Measurements from ENCODE around the gene AMIGO2. TPM values are rescaled to one million over a fixed set of nuclear protein-coding genes. Genes with fewer than 3 reads are reported as not detected.
A peak's percentile ranks its signal among the peaks of the same experiment; 100 is the strongest.
"Not testable (repeated sequence)": the region's sequence is repeated elsewhere in the genome, so short reads cannot be mapped to it uniquely, and the experiment has no call there.

Gene AMIGO2
- 1 to 10 TPM; 4.5 to 5.1 TPM for total RNA-seq
- long read RNA-seq, transcript AMIGO2-201 (2 exons, 3,763 nt), result major isoform, 5 of 6 reads
- long read RNA-seq, partial matches to known transcripts, result 0 of 6 reads
- long read RNA-seq, other reads (novel, unspliced or antisense), result 0 of 6 reads

DNA sequence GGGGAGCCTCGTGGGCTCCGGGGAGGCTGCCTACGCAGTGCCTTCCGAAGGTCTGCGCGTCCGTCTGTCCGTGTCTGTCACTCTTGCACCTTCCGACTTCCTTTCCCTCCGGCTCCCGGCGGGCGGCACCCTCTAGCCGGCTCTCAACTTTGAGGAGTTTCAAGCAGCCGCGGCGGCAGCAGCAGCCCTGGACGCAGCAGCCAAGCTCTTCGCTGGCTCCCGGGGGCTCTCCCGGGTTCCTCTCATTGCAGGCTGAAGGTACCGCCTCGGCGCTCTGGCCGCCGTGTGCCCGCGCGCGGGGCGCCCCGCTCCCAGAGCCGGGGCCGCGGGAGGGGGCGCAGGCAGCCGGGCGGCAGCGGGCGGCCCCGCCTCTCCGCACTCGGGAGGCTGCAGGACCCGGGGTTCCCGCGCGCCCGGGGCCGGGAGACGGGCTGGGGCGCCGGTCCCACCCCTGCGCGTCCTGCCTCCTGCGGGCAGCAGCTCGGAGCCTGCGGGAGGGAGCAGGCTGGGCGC is at the start of gene AMIGO2, which contains the start of gene PCED1B:
AMIGO2 (minus strand) TSS at position 492 of the 513 bp plus-strand sequence. CDS start 957 bp downstream, outside the sequence.
PCED1B (plus strand) TSS at position 154 of the 513 bp plus-strand sequence. CDS start 155,443 bp downstream, outside the sequence.
- intact Hi-C loops (cut with DNase I), result loop anchor here in 1 of 2 donors (5.0 kb wide), 1 partner anchor 228 kb away; no protein-coding TSS in a partner anchor
- DNase-seq (peak; percentile 82), ATAC-seq (peak; percentile 70 to 79)

DNA sequence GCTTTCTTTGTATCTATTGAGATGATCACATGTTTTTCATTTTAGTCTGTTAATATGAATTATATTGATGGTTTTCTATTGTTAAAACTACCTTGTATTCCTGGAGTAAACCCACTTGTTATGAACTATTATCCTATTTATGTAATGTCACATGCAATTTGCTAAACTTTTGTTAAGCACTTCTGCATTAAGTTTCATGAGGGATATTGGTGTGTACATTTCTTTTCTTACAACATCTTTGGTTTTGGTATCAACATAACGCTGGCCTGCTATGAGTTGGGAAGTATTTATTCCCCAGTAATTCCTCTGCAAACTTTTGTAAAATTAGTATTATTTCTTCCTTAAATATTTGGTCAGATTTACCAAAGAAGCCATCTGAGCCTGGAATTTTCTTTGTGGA is 46.5 kb upstream of the AMIGO2 start:
- no peak for DNase-seq
- intact Hi-C loops (cut with DNase I), result no loop called here
- no peak for ATAC-seq

DNA sequence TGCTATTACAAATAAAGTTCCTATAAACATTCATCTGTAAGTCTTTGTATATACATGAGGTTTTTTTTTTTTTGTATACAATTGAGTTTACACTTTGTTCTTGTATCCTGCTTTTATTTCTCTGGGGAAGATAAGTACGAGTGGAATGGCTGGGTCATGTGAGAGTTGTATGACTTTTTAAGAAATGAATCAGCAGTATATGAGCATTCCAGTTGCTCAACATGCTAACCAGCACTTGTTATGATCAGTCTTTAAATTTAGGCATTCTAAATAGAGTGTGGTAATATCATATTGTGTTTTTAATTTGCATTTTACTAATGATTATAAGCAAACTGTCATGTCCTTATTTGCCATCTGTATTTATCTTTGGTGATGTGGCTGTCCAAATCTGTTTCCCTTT is 44.7 kb upstream of the AMIGO2 start:
- ATAC-seq (no peak), DNase-seq (no peak)
- intact Hi-C loops (cut with DNase I), result no loop called here

GRCh38 chr12:47123730-47124129 is 44.0 kb upstream of the AMIGO2 start:
- DNase-seq (no peak), ATAC-seq (no peak)
- intact Hi-C loops (cut with DNase I), result no loop called here

DNA sequence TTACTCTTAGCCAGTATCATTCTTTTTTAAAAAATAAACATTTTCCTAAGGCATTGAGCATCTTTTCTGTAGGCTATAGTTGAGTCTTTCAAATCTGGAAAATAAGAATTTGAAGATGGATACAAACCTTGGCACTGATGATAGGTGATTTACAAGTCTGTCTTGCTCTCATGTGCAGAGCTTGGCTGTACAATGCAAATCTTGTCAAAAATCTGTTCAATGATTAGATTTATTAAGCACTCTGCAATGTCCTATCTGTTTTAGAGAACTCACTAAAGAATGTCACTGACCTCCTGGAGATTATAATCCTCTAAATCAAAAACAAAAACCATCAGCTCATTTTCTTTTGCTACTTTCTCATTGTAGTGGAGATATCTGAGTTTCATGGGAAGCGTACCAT is 42.8 kb upstream of the AMIGO2 start:
- DNase-seq, result no peak
- no peak for ATAC-seq
- intact Hi-C loops (cut with DNase I), result no loop called here

GRCh38 chr12:47121146-47121545 is 41.4 kb upstream of the AMIGO2 start:
- intact Hi-C loops (cut with DNase I), result no loop called here
- DNase-seq (no peak), ATAC-seq (no peak)

DNA sequence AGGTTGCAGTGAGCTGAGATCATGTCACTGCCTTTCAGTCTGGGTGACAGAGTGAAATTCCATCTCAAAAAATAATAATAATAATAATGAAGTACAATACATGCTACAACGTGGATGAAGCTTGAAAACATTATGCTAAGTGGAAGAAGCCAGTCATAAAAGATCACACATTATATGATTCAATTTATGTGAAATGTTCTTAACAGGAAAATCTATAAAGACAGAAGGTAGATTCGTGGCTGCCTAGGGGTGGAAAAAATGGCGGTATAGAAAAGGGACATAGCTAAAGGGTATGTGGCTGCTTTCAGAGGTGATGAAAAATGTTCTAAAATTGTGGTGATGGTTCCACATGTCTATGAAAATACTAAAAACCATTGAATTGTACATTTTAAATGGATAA is 41.0 kb upstream of the AMIGO2 start:
- intact Hi-C loops (cut with DNase I), result no loop called here
- ATAC-seq (no peak), DNase-seq (no peak)

- intact Hi-C loops (cut with DNase I); ATAC-seq; DNase-seq: not testable (repeated sequence)
These were observed 37.5 kb upstream of the AMIGO2 start for GRCh38 chr12:47117305-47117704.

DNA sequence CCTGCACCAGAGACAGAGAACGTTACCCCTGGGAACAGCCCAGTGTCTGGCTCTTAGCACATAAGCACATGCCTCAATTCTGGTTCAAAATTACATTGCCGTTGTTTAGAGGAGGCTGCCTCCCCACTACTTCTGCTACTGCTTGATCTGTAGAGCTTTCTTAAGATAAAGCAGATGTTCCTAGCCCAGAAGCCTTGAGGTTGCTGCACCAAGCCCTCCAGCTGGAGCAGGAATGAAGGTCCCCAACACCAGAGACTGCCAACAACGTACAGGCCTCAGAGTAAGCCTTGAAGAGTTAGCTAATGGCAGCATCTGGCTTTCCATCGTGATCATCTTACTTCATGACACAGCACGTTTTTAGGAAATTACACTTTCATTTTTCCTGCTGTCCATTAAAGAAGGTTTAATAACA is 34.7 kb upstream of the AMIGO2 start:
- ATAC-seq (no peak), DNase-seq (no peak)
- intact Hi-C loops (cut with DNase I), result no loop called here

DNA sequence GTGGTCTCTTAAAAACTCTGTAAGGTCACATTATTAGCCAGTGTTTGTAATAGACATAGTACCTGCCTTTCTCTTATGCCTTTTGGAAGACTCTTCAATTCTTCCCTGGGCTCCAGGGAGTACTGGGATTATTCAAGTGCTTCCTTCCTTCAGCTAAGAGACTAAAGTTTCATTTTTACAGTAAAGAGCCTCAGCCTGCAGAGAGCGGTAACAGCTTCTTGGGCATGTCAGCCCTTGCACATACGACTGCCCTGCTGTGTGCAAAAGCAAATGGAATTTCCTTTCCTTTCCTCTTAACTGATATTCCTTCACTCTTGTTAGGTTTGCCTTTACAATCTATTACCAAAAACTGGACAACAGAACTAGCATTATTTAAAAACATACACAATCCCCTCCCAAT is 32.9 kb upstream of the AMIGO2 start:
- intact Hi-C loops (cut with DNase I), result no loop called here
- no peak for DNase-seq
- no peak for ATAC-seq

GRCh38 chr12:47111854-47112253 is 32.1 kb upstream of the AMIGO2 start:
- DNase-seq, result no peak
- no peak for ATAC-seq
- intact Hi-C loops (cut with DNase I), result no loop called here

GRCh38 chr12:47111392-47111778 is 31.6 kb upstream of the AMIGO2 start:
- intact Hi-C loops (cut with DNase I), result no loop called here
- DNase-seq (no peak), ATAC-seq (no peak)

DNA sequence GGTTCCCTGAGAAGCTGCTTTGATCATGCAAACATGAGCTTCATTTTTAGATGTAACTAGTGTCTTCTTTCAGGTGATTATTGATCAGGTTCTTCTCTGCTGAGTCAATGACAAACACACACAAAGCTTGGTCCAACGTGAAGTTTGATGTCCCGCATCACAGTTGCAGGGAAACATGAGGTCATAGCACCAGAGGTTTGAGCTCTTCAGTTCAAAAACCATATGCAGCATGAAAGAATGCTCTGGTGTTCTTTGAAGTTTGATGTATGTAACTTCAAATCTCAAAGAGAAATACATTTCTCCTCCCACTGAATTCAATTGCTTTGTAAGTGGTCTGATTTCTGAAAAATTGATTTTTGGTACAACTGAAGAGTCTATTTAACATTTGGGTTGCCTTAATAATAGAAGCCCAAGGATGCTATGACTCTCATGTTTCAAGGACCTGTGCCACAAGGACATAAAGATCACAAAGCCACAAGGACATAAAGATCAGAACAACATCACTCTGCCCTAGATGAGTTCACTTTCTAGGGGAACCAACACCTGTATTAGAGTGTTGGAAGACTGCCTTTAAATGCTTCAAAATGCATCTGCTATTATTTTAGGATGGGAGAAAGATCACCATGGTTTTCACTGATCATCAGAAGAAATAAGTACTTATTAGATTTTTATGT is 31.1 kb upstream of the AMIGO2 start:
- intact Hi-C loops (cut with DNase I), result no loop called here
- DNase-seq (no peak), ATAC-seq (no peak)

- intact Hi-C loops (cut with DNase I), result no loop called here
- DNase-seq (no peak), ATAC-seq (no peak)
These were observed 30.3 kb upstream of the AMIGO2 start for GRCh38 chr12:47110011-47110541.

- no peak for DNase-seq
- ATAC-seq, result no peak
- intact Hi-C loops (cut with DNase I), result no loop called here
These were observed 28.2 kb upstream of the AMIGO2 start for GRCh38 chr12:47107926-47108325.

DNA sequence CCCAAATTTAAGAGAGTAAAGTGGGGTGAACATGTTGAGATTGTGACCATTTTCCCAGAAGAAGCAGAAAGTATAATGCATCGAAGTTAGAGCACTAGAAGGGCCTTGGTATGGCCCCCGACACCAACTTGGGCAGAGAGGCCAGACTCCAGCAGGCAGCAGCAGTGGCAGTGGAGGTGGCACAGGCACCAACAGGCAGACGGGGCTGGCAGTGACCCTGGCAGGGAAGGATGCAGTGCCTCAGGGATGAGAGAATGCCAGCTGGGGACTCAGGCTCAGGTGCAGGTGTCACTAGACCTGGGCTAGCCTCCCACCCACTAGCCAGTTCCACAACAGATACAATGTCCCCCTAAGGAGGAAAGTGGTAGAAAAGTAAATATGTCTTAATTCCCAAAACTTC is 27.7 kb upstream of the AMIGO2 start:
- no peak for ATAC-seq
- DNase-seq, result no peak
- intact Hi-C loops (cut with DNase I), result no loop called here

GRCh38 chr12:47105914-47106674 is 26.3 kb upstream of the AMIGO2 start:
- intact Hi-C loops (cut with DNase I), result no loop called here
- ATAC-seq (no peak), DNase-seq (no peak)

DNA sequence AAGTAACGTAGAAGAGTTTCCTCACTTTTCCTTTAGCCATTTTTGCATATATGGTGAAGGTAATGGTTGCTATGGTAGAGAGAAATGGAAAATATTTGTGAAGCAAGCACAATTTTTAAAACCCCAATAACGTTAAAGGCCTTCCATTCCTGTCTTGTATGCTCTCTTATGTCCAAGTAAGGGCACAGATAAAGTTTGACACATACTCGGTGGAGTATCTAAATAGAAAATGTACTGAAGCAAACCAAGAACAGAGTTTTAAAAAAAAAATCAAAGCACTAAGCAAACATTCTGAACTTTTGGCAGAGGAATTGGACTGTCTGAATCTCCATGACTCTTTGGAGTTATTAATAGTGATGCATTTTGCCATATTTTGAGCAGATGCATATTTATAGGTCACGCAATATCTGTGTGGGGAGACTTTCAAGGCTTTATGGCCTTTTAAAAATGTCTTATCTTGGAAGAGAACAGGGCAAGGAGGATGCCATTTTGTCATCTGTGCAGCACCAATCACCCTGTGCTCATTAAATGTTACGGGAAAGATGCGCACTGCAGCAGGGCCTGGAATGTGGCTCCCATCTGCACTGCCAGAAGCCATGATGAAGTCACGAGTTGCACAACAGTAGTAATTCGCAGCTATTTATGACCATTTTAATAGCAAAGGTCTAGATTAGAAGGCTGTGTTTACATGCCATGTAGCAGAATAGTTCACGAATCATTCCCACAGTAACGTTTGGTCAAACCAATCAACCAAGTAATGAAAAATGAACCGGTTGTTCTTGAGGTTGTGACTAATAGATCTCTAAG is 23.3 kb upstream of the AMIGO2 start:
- DNase-seq (no peak), ATAC-seq (peak in 1 of 2 donors; percentile 63)
- intact Hi-C loops (cut with DNase I), result no loop called here

GRCh38 chr12:47102406-47102805 is 22.6 kb upstream of the AMIGO2 start:
- intact Hi-C loops (cut with DNase I), result no loop called here
- no peak for ATAC-seq

More at GRCh38 chr12:47102406-47102805, 22.6 kb upstream of the AMIGO2 start:
- no peak for DNase-seq

Data from left cardiac atrium (tissue), 4 donors.